ENCODE data around the gene PDE4B.

Gene PDE4B

DNA sequence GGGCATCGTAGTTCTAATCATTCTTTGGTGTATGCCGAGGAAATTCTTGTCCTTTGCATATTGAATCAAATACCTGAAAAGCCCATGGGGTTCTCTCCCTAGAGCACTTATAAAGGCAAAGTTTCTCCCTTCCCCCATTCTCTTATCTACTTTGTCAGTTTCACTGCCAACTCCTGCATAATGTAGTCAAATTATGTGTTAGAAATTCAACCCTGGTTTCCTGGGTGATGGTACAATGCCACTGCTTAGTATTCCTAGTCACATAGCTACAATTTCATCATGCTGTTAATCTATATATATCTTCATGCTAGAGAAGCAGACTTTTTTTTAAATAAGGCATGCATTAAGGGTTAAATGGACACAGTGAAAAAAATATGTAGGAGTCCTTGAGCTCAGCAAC is 119.0 kb downstream of the PDE4B start:
- TF ChIP-seq, protein P1, sequence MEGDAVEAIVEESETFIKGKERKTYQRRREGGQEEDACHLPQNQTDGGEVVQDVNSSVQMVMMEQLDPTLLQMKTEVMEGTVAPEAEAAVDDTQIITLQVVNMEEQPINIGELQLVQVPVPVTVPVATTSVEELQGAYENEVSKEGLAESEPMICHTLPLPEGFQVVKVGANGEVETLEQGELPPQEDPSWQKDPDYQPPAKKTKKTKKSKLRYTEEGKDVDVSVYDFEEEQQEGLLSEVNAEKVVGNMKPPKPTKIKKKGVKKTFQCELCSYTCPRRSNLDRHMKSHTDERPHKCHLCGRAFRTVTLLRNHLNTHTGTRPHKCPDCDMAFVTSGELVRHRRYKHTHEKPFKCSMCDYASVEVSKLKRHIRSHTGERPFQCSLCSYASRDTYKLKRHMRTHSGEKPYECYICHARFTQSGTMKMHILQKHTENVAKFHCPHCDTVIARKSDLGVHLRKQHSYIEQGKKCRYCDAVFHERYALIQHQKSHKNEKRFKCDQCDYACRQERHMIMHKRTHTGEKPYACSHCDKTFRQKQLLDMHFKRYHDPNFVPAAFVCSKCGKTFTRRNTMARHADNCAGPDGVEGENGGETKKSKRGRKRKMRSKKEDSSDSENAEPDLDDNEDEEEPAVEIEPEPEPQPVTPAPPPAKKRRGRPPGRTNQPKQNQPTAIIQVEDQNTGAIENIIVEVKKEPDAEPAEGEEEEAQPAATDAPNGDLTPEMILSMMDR (IDR thresholded peaks at IDR 0.05; ENCODE audit: insufficient read depth, low read length, poor library complexity, severe bottlenecking) = no peak
- no peak for DNase-seq (ENCODE audit: extremely low read depth, insufficient read length)
- Histone ChIP-seq H3K36me3 (ENCODE audit: control insufficient read depth, insufficient read depth, low read length) (no peaks in the 10 kb centered on the region), H3K27me3 (replicated peaks; ENCODE audit: control insufficient read depth, insufficient read depth, low read length) (no peaks in the 10 kb centered on the region), H3K4me3 (replicated peaks; ENCODE audit: low read depth, low read length) (no peak overlapping the region)

DNA sequence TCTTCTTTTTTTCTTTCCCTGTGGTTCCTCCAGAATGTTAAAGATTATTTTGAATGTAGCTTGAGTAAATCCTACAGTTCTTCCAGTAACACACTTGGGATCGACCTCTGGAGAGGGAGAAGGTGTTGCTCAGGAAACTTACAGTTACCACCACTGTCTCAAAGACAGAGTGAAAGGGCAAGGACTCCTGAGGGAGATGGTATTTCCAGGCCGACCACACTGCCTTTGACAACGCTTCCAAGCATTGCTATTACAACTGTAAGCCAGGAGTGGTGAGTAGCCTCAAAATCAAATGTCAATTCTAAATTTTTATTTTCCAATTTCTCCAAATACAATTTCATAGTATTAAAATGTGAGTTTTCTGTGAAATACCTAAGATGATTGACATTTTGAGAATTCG is 125.9 kb downstream of the PDE4B start:
- TF ChIP-seq, protein P1 (IDR thresholded peaks at IDR 0.05; ENCODE audit: insufficient read depth, low read length, poor library complexity, severe bottlenecking) = no peak
- Histone ChIP-seq H3K4me3 (replicated peaks; ENCODE audit: low read depth, low read length) (no peak overlapping the region), H3K36me3 (ENCODE audit: control insufficient read depth, insufficient read depth, low read length) (no peaks in the 10 kb centered on the region), H3K27me3 (replicated peaks; ENCODE audit: control insufficient read depth, insufficient read depth, low read length) (no peaks in the 10 kb centered on the region)
- no peak for DNase-seq (ENCODE audit: extremely low read depth, insufficient read length)

DNA sequence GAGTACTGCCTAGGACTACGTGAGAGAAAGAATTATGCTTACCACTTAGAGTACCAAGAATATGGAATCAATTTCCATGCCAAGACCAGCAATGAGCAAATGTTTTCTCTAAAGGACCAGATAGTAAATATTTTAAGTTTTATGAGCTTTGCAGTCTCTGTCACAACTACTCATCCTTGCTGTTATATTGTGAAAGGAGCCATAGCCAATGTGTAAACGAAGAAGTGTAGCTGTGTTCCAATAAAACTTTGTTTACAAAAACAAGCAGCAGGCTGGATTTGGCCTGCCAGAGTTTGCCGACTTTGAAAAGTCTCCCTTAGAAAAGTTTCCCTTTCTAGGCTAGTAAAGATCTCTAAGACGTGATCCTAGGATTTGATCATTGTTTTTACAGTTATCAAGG is 128.8 kb downstream of the PDE4B start:
- Histone ChIP-seq H3K36me3 (ENCODE audit: control insufficient read depth, insufficient read depth, low read length) (no peaks in the 10 kb centered on the region), H3K4me3 (replicated peaks; ENCODE audit: low read depth, low read length) (no peak overlapping the region), H3K27me3 (replicated peaks; ENCODE audit: control insufficient read depth, insufficient read depth, low read length) (no peaks in the 10 kb centered on the region)
- no peak for DNase-seq (ENCODE audit: extremely low read depth, insufficient read length)
- TF ChIP-seq, protein P1 (IDR thresholded peaks at IDR 0.05; ENCODE audit: insufficient read depth, low read length, poor library complexity, severe bottlenecking) = no peak

DNA sequence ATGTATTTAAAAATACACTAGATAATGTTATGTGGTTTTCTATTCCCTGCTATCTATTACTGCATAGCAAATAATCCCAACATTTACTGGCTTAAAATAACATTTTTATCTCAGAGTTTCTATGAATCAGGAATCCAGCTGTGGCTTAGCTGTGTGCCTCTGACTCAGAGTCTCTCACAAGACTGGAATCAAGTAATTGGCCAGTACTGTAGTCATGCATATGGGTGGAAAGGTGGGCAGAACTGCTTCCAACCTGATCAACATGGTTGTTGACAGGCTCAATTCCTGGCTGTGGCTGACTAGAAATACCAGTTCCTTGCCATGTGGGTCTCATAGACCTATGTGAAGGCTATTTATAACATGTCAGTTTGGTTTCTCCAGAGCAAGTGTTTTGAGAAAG is 131.8 kb downstream of the PDE4B start:
- DNase-seq (ENCODE audit: extremely low read depth, insufficient read length) = no peak
- H3K4me3 ChIP-seq (replicated peaks; ENCODE audit: low read depth, low read length) = no peak overlapping the region
- no peaks in the 10 kb centered on the region for H3K27me3 ChIP-seq (replicated peaks; ENCODE audit: control insufficient read depth, insufficient read depth, low read length)
- H3K36me3 ChIP-seq (ENCODE audit: control insufficient read depth, insufficient read depth, low read length) = no peaks in the 10 kb centered on the region
- TF ChIP-seq, protein P1 (IDR thresholded peaks at IDR 0.05; ENCODE audit: insufficient read depth, low read length, poor library complexity, severe bottlenecking) = no peak

DNA sequence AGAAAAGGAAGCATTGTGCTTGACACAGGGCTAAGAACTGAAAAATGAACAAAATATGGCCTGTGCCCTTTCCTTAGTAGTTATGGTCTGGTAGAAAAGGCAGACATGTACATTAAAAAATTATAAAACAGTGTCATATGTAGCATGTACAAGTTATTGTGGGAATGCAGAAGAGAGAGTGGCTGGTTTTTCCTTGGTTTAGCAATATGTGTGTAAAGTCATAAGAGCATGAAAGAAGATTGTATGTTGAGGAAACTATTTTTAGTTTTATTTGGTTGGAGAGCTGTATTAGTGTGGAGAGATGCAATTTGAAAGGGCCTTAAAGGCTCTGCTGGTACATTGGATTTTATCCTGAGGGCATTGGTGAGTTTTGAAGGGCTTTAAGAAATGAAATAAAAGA is 145.8 kb downstream of the PDE4B start:
- Histone ChIP-seq H3K27me3 (replicated peaks; ENCODE audit: control insufficient read depth, insufficient read depth, low read length) (no peaks in the 10 kb centered on the region), H3K4me3 (replicated peaks; ENCODE audit: low read depth, low read length) (no peak overlapping the region), H3K36me3 (ENCODE audit: control insufficient read depth, insufficient read depth, low read length) (no peaks in the 10 kb centered on the region)
- DNase-seq (ENCODE audit: extremely low read depth, insufficient read length) = no peak
- TF ChIP-seq, protein P1 (IDR thresholded peaks at IDR 0.05; ENCODE audit: insufficient read depth, low read length, poor library complexity, severe bottlenecking) = no peak

DNA sequence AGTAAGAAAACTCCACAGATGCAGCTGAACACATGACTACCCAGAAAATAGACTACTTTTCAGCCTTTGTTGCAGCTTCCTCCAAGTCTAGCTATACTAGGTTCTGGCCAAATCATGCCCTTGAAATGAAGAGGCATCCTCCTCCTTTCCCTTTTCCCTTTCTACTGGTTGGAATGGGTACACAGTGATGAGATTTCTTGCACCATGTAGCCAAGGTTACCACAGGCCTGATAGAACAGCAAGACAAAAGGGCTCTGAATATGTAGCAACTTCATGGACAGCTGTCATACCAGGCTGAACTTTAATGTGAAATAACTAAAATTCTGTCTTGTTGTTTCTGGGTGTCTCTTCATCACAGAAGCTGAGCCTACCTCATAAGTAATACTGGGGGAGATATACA is 146.5 kb downstream of the PDE4B start:
- TF ChIP-seq, protein P1 (IDR thresholded peaks at IDR 0.05; ENCODE audit: insufficient read depth, low read length, poor library complexity, severe bottlenecking) = no peak
- Histone ChIP-seq H3K4me3 (replicated peaks; ENCODE audit: low read depth, low read length) (no peak overlapping the region), H3K36me3 (ENCODE audit: control insufficient read depth, insufficient read depth, low read length) (no peaks in the 10 kb centered on the region), H3K27me3 (replicated peaks; ENCODE audit: control insufficient read depth, insufficient read depth, low read length) (no peaks in the 10 kb centered on the region)
- no peak for DNase-seq (ENCODE audit: extremely low read depth, insufficient read length)
